SK-N-MC (cell line): ENCODE results near the gene GRAMD4.

ENCODE experiments used
- DNase-seq: peaks from one replicate; pipeline ENCODE4 v3.0.0-alpha.2; 2011; ENCODE audit warnings: low read depth, low spot score
- H3K27ac ChIP-seq: fragments of 200-600 bp; sonication (generic); 2 replicates; pipeline ENCODE4 v1.5.1; 2016; ENCODE audit warnings: mixed run types
- H3K36me3 ChIP-seq: fragments of 200-600 bp; sonication (generic); 2 replicates; pipeline ENCODE4 v1.6.1; 2017; ENCODE audit warnings: antibody characterized with exemption, low read length, mixed read lengths; ENCODE audit not compliant: insufficient read depth
- H3K4me3 ChIP-seq: fragments of 200-600 bp; sonication (generic); 2 replicates; pipeline ENCODE4 v1.5.1; 2016
- H3K9ac ChIP-seq: fragments of 200-600 bp; sonication (generic); 2 replicates; pipeline ENCODE4 v1.8.0; 2017; ENCODE audit warnings: mixed run types, mixed read lengths; ENCODE audit not compliant: insufficient read length
- H3K9me3 ChIP-seq: fragments of 200-600 bp; sonication (generic); 2 replicates; pipeline ENCODE4 v1.6.1; 2017; ENCODE audit warnings: low read depth, mild to moderate bottlenecking, antibody characterized with exemption, low read length, moderate library complexity, mixed read lengths
- EZH2 ChIP-seq: fragments of 200-600 bp; sonication (generic); IDR thresholded peaks from one replicate; pipeline ENCODE4 v1.6.1; 2017; ENCODE audit warnings: antibody characterized with exemption
- FOXP2 ChIP-seq: optimal IDR thresholded peaks from 2 replicates; pipeline ENCODE3; 2011; ENCODE audit warnings: mild to moderate bottlenecking, moderate library complexity; ENCODE audit not compliant: insufficient read depth; ENCODE audit errors: extremely low read length, control extremely low read depth
- POLR2AphosphoS5 ChIP-seq: IDR thresholded peaks from 2 replicates; pipeline ENCODE4 v1.6.1; 2012; ENCODE audit warnings: mild to moderate bottlenecking, low read depth, low read length, borderline replicate concordance

Gene GRAMD4

GRCh38 chr22:46593996-46594946 is 25.9 kb upstream of the GRAMD4 start:
- Histone ChIP-seq H3K27ac (no peak overlapping the region), H3K9me3 (no peaks in the 10 kb centered on the region), H3K9ac (no peak overlapping the region), H3K4me3 (no peak overlapping the region), H3K36me3 (no peaks in the 10 kb centered on the region)
- no peak for DNase-seq
- TF ChIP-seq EZH2 = no peak
- TF ChIP-seq POLR2AphosphoS5 = no peak

- TF ChIP-seq POLR2AphosphoS5 (no peak), EZH2 (no peak), FOXP2 (no peak)
- no peak overlapping the region for H3K9ac ChIP-seq
- no peaks in the 10 kb centered on the region for H3K36me3 ChIP-seq
- no peak for DNase-seq
- no peak overlapping the region for H3K4me3 ChIP-seq
- H3K27ac ChIP-seq = no peak overlapping the region
- H3K9me3 ChIP-seq = no peaks in the 10 kb centered on the region
Measured at GRCh38 chr22:46594947-46595298, 25.3 kb upstream of the GRAMD4 start.

DNA sequence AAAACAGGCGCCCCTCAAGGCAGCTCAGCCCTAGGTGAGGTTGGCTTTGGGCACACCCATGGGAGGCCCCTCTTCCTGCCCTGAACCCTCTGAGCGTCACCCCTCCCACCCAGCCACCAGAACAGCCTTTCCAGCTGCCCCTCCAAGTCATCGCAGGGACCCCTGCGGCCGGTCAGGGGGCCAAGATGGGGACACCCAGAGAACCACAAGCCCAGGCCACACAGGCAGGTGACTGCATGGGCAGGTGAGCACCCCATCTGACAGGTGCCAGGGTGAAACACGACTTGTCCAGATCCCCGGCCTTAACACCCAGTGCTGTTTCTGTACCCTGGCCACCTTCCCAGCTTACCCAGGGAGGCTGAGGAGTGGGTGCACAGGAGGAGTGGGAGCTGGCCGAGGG is 24.6 kb upstream of the GRAMD4 start:
- no peak overlapping the region for H3K27ac ChIP-seq
- no peak for TF ChIP-seq POLR2AphosphoS5
- TF ChIP-seq FOXP2 = no peak
- TF ChIP-seq EZH2 = no peak
- DNase-seq = no peak
- no peak overlapping the region for H3K9ac ChIP-seq
- H3K4me3 ChIP-seq = no peak overlapping the region
- no peaks in the 10 kb centered on the region for H3K36me3 ChIP-seq
- no peaks in the 10 kb centered on the region for H3K9me3 ChIP-seq

DNA sequence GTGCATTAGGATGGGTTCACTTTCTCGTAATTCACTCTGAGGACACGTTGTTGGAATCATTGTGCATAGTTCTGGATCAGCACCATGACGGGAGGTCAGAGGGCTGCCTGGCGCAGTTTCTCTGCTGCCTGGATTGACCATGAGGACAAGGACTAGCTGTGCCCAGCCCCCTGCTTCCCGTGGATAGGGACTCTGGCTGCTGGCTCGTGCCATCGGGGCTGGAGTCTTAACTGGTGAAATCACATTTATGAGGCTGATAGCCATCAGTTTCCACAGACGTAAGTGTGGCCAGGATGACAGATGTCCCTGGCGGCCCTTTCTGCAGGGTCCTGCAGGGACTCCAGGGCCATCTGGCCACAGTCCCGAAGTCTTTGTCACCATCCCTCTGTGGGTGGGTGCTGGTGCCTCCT is 24.1 kb upstream of the GRAMD4 start:
- no peak overlapping the region for H3K9ac ChIP-seq
- H3K4me3 ChIP-seq = no peak overlapping the region
- no peaks in the 10 kb centered on the region for H3K9me3 ChIP-seq
- H3K27ac ChIP-seq = no peak overlapping the region
- DNase-seq = no peak
- H3K36me3 ChIP-seq = no peaks in the 10 kb centered on the region
- TF ChIP-seq POLR2AphosphoS5 = no peak
- no peak for TF ChIP-seq EZH2
- TF ChIP-seq FOXP2 = no peak

- Histone ChIP-seq H3K9me3 (no peaks in the 10 kb centered on the region), H3K27ac (no peak overlapping the region), H3K36me3 (no peaks in the 10 kb centered on the region), H3K9ac (no peak overlapping the region), H3K4me3 (no peak overlapping the region)
- DNase-seq = no peak
- no peak for TF ChIP-seq POLR2AphosphoS5
- TF ChIP-seq EZH2 = no peak
- TF ChIP-seq FOXP2 = no peak
Measured at GRCh38 chr22:46596819-46597218, 23.4 kb upstream of the GRAMD4 start.

DNA sequence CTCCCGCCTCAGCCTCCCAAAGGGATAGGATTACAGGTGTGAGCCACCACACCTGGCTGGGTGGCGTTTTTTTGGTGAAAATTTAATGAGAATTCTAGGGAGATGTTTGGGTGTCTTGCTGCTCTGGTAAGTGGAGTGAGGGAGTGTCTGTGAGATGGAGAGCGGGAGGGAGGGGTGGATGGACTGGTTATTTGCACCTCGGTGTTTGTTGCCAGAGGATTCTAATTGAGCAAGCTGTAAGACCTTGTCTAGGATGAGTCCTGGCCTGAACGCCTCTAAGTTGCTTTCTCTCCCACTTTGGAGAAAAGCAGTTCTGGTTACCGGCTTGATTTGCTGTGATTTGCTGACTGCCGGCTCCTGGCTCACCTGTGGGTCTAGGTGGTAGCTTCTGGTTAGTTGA is 22.0 kb upstream of the GRAMD4 start:
- no peak for DNase-seq
- Histone ChIP-seq H3K27ac (no peak overlapping the region), H3K36me3 (no peaks in the 10 kb centered on the region), H3K4me3 (no peak overlapping the region), H3K9me3 (no peaks in the 10 kb centered on the region), H3K9ac (no peak overlapping the region)
- no peak for TF ChIP-seq FOXP2
- TF ChIP-seq POLR2AphosphoS5 = no peak
- no peak for TF ChIP-seq EZH2

DNA sequence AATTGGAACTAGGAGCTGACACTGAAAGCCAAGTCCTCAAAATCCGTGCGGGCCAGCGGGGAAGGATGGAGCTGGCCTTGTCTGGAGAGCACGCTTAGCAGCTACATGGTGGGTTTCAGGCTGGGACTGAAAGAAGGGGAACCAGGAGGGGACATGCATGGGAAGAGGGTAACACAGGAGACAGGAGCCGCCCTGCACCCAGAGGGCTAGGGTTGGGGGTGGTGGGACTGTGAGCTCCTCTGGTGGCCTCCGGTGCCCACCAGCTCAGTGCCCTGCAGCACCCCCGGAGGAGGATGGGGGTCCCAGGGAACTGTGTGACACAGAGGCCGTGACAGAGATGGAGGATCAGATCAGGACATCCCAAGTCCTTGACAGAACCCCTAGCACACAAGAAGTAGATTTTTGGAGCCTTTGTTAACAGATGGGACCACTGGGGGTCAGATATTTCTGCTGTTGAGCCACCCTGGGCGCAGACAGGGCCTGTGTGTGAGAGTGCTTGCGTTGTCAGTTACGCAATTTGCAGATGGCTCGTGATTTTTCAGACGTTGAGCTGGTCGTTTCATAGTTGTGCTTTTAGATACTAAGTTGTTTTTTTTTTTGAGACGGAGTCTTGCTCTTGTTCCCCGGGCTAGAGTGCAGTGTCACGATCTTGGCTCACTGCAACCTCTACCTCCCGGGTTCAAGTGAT is 21.3 kb upstream of the GRAMD4 start:
- no peak for DNase-seq

GRCh38 chr22:46600273-46600796 is 19.9 kb upstream of the GRAMD4 start:
- H3K36me3 ChIP-seq = no peaks in the 10 kb centered on the region
- no peak overlapping the region for H3K27ac ChIP-seq
- DNase-seq = no peak
- no peak overlapping the region for H3K9ac ChIP-seq
- no peak overlapping the region for H3K4me3 ChIP-seq
- no peaks in the 10 kb centered on the region for H3K9me3 ChIP-seq
- TF ChIP-seq FOXP2 (no peak), POLR2AphosphoS5 (no peak), EZH2 (no peak)

More for the DNA sequence above, 21.3 kb upstream of the GRAMD4 start:
- H3K9ac ChIP-seq = no peak overlapping the region
- H3K27ac ChIP-seq = no peak overlapping the region
- H3K36me3 ChIP-seq = no peaks in the 10 kb centered on the region
- H3K4me3 ChIP-seq = no peak overlapping the region
- H3K9me3 ChIP-seq = no peaks in the 10 kb centered on the region
- no peak for TF ChIP-seq POLR2AphosphoS5
- TF ChIP-seq FOXP2 = no peak
- TF ChIP-seq EZH2 = no peak

DNA sequence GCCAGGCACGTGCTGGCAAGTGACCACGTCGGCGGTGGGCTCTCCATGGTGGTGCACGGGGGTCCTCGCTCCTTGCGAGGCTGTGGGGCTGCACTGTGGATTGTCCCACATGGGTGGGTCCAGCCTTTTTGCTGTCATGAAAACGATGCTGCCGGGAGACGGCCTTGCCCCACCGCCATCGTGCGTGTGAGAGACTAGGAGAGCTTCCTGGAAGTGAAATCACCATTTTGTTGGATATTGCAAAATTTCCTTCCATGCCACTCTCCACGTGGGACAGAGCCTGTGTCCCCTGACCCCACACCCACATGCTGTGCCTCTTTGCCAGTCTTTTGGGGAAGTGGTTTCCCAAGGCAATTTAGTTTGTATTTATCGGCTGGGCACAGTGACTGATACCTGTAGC is 18.2 kb upstream of the GRAMD4 start:
- TF ChIP-seq EZH2 (no peak), POLR2AphosphoS5 (no peak), FOXP2 (no peak)
- Histone ChIP-seq H3K27ac (no peak overlapping the region), H3K36me3 (no peaks in the 10 kb centered on the region), H3K9ac (no peak overlapping the region), H3K9me3 (no peaks in the 10 kb centered on the region), H3K4me3 (no peak overlapping the region)
- DNase-seq = no peak
